GM12875 (cell line): Measurements from ENCODE around the gene SETBP1.

Experiments
- H3K4me3 ChIP-seq: one replicate; pipeline ENCODE4 v1.5.1; 2011; ENCODE audit warnings: low read depth, low read length, control low read depth
- TF ChIP-seq, protein P1 (sequence below): IDR thresholded peaks from 2 replicates; pipeline ENCODE4 v1.5.1; 2011; ENCODE audit warnings: low read depth, mild to moderate bottlenecking, control low read depth, inconsistent platforms, low read length, moderate library complexity, borderline replicate concordance; ENCODE audit not compliant: insufficient read depth

The SETBP1 gene

DNA sequence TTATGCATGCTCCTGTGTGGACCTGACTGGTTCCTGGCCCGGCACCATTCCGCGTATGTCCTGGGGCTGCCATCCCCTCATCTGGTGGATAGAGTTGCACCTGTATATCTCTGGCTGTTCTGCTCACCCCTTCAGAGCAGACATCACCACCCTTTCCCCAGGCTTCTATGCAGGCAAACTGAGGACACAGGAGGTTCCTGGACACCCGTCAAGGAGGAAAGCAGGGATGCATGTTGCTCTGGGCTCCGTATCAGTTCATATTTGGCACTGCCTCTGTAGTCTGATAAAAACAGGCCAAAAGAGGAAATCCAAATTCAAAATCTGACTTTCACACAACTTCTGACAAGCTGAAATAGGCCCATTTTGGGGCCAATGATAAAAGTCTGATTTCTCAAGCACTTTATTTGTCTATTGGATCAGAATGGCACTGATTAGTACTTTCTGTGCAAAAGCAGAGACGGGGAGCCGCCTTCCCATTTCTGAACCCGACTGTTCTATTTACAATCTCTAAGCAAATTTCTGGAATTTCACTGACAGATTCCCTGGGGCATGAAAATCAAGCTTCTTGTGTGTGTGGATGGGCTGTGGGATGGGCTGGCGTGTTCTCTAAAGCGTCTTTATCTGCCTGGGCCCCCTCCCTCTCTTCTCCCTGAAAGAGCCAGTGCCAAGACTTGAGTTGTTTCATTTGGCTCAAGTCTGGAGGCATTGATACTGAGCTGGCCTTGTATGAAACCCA, 96.9 kb downstream of the SETBP1 start:
- H3K4me3 ChIP-seq, result no peak overlapping the region
- TF ChIP-seq, protein P1, sequence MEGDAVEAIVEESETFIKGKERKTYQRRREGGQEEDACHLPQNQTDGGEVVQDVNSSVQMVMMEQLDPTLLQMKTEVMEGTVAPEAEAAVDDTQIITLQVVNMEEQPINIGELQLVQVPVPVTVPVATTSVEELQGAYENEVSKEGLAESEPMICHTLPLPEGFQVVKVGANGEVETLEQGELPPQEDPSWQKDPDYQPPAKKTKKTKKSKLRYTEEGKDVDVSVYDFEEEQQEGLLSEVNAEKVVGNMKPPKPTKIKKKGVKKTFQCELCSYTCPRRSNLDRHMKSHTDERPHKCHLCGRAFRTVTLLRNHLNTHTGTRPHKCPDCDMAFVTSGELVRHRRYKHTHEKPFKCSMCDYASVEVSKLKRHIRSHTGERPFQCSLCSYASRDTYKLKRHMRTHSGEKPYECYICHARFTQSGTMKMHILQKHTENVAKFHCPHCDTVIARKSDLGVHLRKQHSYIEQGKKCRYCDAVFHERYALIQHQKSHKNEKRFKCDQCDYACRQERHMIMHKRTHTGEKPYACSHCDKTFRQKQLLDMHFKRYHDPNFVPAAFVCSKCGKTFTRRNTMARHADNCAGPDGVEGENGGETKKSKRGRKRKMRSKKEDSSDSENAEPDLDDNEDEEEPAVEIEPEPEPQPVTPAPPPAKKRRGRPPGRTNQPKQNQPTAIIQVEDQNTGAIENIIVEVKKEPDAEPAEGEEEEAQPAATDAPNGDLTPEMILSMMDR, result no peak

DNA sequence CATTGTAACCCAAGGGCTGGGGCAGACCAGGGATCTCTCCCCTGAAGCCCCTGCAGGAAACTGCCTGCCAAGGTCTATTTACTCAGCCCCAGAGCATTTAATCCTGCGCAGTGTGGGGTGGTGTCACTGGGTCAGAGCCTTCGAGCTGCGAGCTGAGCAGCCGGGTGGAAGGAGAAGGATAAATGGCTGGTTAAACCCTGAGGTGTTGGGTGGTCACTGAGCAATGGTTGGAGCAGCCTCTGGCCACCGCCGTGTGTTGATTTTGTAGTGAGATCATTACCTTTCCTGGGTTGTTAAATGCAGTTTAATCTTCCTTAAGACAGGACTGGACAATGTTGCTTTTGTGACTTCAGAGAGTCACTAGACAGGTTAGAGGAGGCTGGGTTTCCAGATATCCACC, 98.1 kb downstream of the SETBP1 start:
- H3K4me3 ChIP-seq, result no peak overlapping the region
- TF ChIP-seq, protein P1, result no peak

DNA sequence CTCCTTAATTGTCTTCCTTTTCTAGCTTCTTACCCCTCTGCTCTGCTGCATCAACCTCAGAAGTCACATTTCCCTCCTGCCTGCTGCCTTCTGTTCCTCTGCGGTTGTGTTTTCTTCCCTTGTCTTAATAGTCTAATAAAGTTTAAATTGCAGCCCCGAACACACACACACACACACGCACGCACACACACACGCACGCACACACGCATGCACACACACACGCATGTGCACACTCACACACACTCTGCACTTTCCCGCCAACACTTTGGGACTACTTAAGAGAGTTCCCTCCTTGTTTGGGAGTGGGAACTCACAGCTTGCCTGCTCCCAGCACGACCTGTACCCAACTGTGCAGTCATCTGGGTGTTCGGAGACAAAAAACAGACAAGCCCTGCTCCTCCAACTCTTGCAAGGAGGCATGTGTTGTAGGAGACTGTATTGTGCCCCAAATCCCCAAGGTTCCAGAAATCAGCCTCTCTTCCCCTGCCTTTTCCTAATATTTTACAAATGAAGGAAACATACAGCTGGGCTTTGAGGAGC, 99.1 kb downstream of the SETBP1 start:
- TF ChIP-seq, protein P1, result no peak
- H3K4me3 ChIP-seq, result no peak overlapping the region

DNA sequence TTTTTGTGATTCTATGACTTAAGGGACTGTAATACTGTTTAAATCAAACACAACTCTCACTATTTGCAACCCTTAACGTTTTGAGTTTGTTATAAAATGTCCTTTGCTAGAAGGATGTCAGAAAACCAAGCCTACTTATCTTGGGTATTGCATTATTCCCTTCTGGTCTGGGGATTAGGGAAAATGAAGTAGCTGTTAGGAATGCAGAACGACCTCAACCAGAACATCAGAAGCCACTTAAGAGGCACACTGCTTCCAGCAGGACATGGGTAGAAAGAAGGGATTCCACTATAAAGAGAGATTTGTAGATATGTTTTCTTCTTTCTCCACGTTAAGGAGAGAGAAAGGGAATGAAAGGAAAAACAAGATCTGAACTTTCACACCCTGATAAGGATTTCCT, 101.2 kb downstream of the SETBP1 start:
- H3K4me3 ChIP-seq, result no peak overlapping the region
- TF ChIP-seq, protein P1, result no peak

DNA sequence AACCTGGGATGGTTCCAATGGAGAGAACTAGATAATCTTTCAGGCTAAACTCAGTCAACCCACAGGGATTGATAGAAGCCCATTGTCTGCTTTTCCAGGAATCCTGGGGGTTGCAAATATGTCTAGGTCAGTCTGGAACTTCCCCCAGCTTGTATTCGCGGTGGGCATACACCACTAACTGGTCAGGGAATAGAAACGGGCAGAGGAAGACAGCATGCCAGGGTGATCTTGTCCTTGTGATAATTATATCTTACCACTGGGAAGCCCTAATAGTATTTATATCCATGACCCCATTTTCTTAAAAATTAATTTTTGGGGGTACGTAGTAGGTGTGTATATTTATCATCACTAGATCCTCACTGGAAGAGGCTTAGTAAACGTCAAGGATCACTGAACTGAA, 101.9 kb downstream of the SETBP1 start:
- TF ChIP-seq, protein P1, result no peak
- H3K4me3 ChIP-seq, result no peak overlapping the region

DNA sequence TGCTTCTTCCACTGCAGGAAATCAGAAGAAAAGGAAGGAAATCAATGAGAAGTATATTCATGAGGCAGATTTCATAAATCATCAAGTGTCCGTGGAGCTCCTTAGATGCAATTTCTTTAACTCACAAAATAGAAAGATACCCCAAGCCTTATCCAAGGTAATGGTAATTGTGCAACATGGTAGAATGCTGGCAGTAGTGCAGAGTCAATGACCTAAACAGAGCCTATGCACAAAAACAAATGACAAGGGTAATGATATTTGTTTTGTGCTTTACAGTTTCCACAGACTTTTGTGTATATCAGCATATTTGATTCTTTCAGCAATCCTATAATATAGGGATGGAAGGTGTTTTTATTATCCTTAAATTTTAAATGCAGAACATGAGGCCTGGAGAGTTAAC, 102.7 kb downstream of the SETBP1 start:
- no peak overlapping the region for H3K4me3 ChIP-seq
- TF ChIP-seq, protein P1, result no peak

DNA sequence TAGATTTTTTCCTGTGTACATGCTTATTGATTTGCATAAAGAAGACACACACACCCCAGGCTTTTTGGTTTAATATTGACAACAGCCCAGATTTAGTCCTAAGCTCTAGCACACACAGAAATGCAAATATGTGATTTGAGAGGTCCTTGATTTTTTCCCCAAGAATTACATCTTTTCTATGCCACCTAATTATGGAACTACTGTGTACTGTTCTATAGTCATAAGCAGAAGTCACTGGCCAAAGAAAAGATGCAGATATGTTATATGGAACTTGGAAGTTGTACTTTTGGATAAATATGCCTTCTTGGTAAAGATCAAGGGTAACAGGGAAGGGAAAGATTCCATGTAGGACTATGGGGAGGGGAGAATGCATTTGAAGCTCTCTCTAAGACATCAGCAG, 105.6 kb downstream of the SETBP1 start:
- H3K4me3 ChIP-seq, result no peak overlapping the region

More for the DNA sequence above, 105.6 kb downstream of the SETBP1 start:
- TF ChIP-seq, protein P1, result no peak
